Subcutaneous abdominal adipose tissue (tissue), 5 donors: ENCODE results near the gene MAGEA9B.
A peak's percentile ranks its signal among the peaks of the same experiment; 100 is the strongest.
"Not testable (repeated sequence)": the region's sequence is repeated elsewhere in the genome, so short reads cannot be mapped to it uniquely, and the experiment has no call there.

Source experiments
- H3K27ac ChIP-seq: one replicate; pipeline ENCODE4 v1.7.0; 2013; ENCODE audit warnings: low read depth, mild to moderate bottlenecking, inconsistent platforms, low read length, moderate library complexity
- H3K27me3 ChIP-seq, 5 donors: one replicate each; pipeline ENCODE4 v1.7.0; 2013; ENCODE audit warnings: low read length in 5 of 5, inconsistent platforms in 1 of 5; ENCODE audit not compliant: control insufficient read depth in 5 of 5, insufficient read depth in 4 of 5
- H3K36me3 ChIP-seq, 5 donors: one replicate each; pipeline ENCODE4 v1.7.0; 2013; ENCODE audit warnings: low read length in 5 of 5; ENCODE audit not compliant: control insufficient read depth in 5 of 5, insufficient read depth in 5 of 5
- H3K4me1 ChIP-seq, 5 donors: one replicate each; pipeline ENCODE4 v1.7.0; 2013; ENCODE audit warnings: low read length in 5 of 5, mild to moderate bottlenecking in 3 of 5, moderate library complexity in 1 of 5; ENCODE audit not compliant: control insufficient read depth in 5 of 5, insufficient read depth in 5 of 5
- H3K4me3 ChIP-seq, 5 donors: one replicate each; pipeline ENCODE4 v1.7.0; 2013; ENCODE audit warnings: low read length in 5 of 5, low read depth in 1 of 5
- H3K9ac ChIP-seq, 5 donors: one replicate each; pipeline ENCODE4 v1.7.0; 2013; ENCODE audit warnings: low read length in 5 of 5, mild to moderate bottlenecking in 4 of 5, moderate library complexity in 3 of 5
- H3K9me3 ChIP-seq, 5 donors: one replicate each; pipeline ENCODE4 v1.7.0; 2013; ENCODE audit warnings: low read length in 5 of 5; ENCODE audit not compliant: control insufficient read depth in 5 of 5
- donor health status: healthy.
- donor health status: healthy.
- donor health status: healthy.
- donor health status: healthy.
- donor health status: healthy.

MAGEA9B gene, protein sequence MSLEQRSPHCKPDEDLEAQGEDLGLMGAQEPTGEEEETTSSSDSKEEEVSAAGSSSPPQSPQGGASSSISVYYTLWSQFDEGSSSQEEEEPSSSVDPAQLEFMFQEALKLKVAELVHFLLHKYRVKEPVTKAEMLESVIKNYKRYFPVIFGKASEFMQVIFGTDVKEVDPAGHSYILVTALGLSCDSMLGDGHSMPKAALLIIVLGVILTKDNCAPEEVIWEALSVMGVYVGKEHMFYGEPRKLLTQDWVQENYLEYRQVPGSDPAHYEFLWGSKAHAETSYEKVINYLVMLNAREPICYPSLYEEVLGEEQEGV

DNA sequence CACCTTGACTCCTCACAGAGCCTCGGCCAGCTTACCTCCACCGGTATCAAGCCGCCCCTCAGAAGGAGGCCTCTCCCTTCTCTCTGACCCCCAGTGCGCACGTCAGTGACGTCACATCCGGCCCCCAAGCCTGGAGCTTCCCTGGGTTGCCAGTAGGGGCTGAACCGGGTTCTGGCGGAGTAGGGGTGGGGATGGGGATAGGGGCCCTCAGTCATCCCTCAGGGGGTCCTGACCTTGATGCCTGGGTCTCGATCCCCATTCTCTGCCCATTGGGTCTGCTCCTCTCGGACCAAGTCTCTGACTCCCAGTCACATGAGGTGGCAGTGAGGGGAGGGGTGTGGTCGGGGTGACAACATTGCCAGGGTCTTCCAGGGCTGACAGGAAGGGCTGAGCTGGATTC is at the start of gene MAGEA9B:
TSS of gene MAGEA9B (minus strand) at position 101 of the 400 bp plus-strand sequence. CDS start 4,280 bp downstream, outside the sequence.
- not testable (repeated sequence) for H3K27ac ChIP-seq, H3K4me1 ChIP-seq, H3K4me3 ChIP-seq, H3K27me3 ChIP-seq, H3K9me3 ChIP-seq, H3K36me3 ChIP-seq, H3K9ac ChIP-seq

DNA sequence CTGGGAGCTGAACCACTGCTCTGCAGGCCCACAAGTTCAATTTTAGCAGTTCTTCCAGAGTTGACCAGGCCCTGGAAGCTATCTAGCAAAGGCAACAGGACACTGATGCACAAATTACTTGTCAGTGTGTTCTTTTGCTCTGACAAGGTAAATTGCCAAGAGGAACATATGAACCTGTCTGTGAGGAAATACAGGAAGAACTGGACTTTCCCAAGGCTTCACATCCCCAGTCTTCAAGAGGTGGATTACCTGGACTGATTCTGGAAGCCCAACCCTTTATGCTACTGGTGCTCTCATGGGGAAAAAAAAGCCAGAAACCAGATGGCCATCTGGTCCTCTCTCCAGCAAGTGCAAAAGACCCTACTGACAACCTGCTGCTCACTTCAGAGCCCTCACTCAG is 46.3 kb upstream of the MAGEA9B start:
- peaks cover 0 to 6% (median 0%) of the 10 kb centered on the region in 5 donors for H3K9me3 ChIP-seq
- no peak overlapping the region for H3K9ac ChIP-seq
- H3K4me1 ChIP-seq, result peaks cover 0 to 20% (median 13%) of the 10 kb centered on the region in 5 donors
- H3K27me3 ChIP-seq, result peaks cover 0 to 14% (median 0%) of the 10 kb centered on the region in 5 donors
- no peak overlapping the region for H3K4me3 ChIP-seq
- H3K27ac ChIP-seq, result no peak overlapping the region
- H3K36me3 ChIP-seq, result no peaks in the 10 kb centered on the region

DNA sequence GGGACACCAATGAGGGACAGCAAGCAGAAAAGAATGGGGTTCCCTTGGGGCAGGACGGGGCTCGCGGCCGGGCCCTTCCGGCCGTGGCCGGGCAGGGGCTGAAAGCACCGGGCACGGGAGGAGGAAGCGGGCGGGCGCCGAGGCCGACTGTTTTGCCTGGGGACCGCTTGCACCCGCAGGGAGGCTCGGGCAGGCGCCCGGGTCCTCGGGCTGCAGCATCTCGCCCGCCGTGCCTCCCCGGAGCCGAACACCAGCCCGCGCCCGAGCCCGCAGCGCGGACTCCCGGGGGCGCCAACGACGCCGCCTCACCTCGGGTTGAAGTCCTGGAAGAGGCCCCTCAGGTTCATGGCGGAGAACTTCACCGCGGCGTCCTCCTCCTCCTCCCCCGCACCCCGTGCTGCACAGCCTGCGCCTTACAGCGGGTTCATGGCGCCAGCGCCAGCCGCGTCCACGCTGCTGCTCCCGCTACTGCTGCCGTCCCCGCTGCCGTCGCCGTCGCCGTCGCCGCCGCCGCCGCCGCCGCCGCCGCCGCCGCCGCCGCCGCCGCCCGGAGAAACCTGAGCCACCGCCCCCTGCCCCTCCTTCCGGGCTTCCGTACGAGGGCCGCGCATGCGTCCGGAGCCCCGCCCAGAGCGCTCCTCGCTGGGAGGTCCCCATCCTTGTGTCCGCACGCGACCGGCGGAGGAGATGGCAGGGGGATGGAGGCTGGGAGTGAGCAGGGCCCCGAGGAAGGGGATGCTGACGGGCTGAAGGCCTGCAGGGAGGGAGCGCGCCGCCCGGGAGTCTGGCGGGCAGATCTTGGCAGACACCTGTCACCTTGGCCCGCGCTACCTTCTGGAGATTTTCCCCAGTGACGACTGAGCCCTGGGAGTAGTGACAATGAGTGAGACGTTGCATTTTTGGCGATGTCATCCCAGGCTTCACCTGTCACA is 44.2 kb upstream of the MAGEA9B start, which contains the start of gene TMEM185A:
TSS of gene TMEM185A (minus strand) at position 559 of the 932 bp plus-strand sequence. CDS start at position 347, 212 bp downstream.
- Histone ChIP-seq H3K4me3 (peak within 1 kb of the TSS; percentile 59 to 75 (median 67)), H3K36me3 (no peaks in the 10 kb centered on the region), H3K9me3 (peaks cover 0 to 2% (median 0%) of the 10 kb centered on the region in 5 donors), H3K27ac (peak within 1 kb of the TSS; percentile 49), H3K27me3 (peaks cover 0 to 14% (median 0%) of the 10 kb centered on the region in 5 donors), H3K4me1 (peaks cover 0 to 20% (median 13%) of the 10 kb centered on the region in 5 donors), H3K9ac (peak within 1 kb of the TSS in 4 of 5 donors; percentile 21 to 60 (median 43))

DNA sequence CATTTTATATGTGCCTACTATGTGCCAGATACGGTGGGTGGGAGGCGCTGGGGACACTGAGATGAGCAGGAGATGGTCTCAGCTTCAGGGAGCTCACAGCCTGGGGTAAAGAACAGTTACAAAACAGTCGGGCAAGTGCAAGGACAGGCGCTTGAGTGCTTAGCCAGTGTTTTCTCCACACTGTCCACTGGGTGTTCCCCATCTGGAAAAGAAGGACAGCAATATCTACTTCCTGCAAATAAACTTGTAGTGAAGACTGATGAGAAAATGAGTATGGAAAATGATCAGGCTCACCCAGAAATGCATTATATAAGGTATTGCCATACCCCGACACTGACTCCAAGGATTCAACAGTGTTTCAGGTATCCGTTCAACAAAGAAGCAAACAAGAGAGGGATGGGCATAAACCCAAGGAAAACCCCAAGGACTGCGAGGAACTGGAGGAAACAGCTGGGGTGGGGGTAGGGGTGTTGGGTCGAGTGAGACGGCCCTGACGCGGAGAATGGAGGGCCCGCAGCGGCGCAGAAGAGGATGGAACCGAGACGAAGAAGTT is 43.5 kb upstream of the MAGEA9B start:
- H3K27me3 ChIP-seq, result peaks cover 0 to 14% (median 0%) of the 10 kb centered on the region in 5 donors
- no peaks in the 10 kb centered on the region for H3K36me3 ChIP-seq
- peak overlapping the region; percentile 49 for H3K27ac ChIP-seq
- H3K4me3 ChIP-seq, result peak overlapping the region; percentile 59 to 75 (median 67)
- peaks cover 0 to 2% (median 0%) of the 10 kb centered on the region in 5 donors for H3K9me3 ChIP-seq
- H3K9ac ChIP-seq, result peak overlapping the region in 4 of 5 donors; percentile 21 to 60 (median 43)
- peaks cover 0 to 20% (median 13%) of the 10 kb centered on the region in 5 donors for H3K4me1 ChIP-seq

DNA sequence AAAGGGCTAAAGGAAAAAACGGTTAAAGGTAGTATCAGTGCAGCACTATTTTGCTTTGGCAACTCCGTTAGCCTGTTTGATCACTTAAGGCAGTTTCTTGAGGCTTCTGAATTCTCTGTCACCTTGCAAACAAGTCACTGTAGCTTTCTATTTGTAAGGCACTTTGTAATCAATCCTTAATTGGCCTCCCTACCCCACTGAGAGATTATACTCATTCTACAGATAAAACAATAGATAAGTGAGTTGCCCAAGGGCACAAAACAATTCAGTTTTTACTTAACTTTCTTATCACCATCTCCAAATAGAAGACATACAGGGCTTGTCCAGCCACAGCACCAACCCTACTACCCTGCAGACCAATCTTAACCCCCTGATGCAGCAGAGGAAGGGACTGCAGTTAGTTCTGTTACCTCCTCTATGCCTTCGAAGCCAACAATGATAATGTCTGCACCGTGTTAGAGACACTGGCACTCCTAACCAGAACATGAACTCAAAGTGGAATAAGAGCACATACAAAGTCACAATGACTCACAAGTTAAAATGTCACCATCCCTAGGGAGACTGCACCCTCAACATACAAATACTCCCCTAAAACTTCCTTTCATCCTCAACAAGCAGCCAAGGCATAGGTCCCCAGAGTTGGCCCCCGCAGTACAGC is 42.6 kb upstream of the MAGEA9B start:
- peaks cover 0 to 20% (median 13%) of the 10 kb centered on the region in 5 donors for H3K4me1 ChIP-seq
- peak overlapping the region in 1 of 5 donors; percentile 21 for H3K9ac ChIP-seq

DNA sequence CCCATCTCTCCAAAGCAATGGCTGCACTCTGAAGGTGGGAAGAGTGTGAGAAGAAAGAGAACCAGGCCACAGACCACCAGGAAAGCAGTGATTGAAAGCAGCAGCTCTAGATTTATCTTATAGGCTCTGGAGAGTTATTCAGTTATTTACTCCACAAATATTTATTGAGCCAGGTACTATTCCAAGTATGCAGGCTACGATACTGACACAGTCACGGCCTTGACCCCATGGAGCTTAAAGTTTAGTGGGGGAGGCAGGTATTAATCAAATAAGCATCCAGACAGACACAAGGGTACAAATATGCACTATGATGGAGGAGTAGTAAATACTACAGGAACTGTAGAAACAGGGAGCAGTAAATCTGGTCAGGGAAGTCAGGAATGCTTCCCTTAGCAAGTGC is 41.5 kb upstream of the MAGEA9B start:
- Histone ChIP-seq H3K27ac (no peak overlapping the region), H3K4me3 (no peak overlapping the region), H3K9me3 (peaks cover 0 to 2% (median 0%) of the 10 kb centered on the region in 5 donors)

More for the DNA sequence above, 42.6 kb upstream of the MAGEA9B start:
- Histone ChIP-seq H3K36me3 (no peaks in the 10 kb centered on the region), H3K27me3 (peaks cover 0 to 9% (median 0%) of the 10 kb centered on the region in 5 donors), H3K4me3 (peak overlapping the region in 4 of 5 donors; percentile 1 to 75 (median 63)), H3K27ac (no peak overlapping the region), H3K9me3 (peaks cover 0 to 2% (median 0%) of the 10 kb centered on the region in 5 donors)

DNA sequence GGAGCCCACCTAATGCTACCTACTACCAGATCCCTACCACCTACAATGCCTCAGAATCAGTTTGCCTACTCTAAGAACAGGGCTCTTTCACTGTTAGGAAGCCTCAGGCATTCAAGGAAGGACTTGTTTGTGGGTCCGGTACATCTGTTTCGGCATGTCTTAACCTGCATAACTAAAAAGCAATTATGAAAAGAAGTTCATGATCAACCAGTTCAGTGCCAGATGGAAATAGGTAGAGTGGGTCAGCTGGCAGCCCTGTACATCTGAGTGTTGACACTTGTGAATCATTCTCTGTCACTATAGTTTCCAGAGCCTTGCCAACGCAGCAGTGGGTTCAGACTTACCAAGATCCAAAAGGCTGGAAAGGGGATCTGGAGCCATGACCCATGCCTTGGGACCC is 41.0 kb upstream of the MAGEA9B start:
- no peak overlapping the region for H3K27ac ChIP-seq
- H3K27me3 ChIP-seq, result no peaks in the 10 kb centered on the region
- peaks cover 0 to 2% (median 0%) of the 10 kb centered on the region in 5 donors for H3K9me3 ChIP-seq
- H3K9ac ChIP-seq, result no peak overlapping the region
- no peak overlapping the region for H3K4me3 ChIP-seq
- no peaks in the 10 kb centered on the region for H3K36me3 ChIP-seq
- peaks cover 0 to 20% (median 13%) of the 10 kb centered on the region in 5 donors for H3K4me1 ChIP-seq

More for the DNA sequence above, 41.5 kb upstream of the MAGEA9B start:
- H3K27me3 ChIP-seq, result peaks cover 0 to 5% (median 0%) of the 10 kb centered on the region in 5 donors
- peaks cover 0 to 20% (median 13%) of the 10 kb centered on the region in 5 donors for H3K4me1 ChIP-seq
- H3K9ac ChIP-seq, result no peak overlapping the region
- H3K36me3 ChIP-seq, result no peaks in the 10 kb centered on the region

DNA sequence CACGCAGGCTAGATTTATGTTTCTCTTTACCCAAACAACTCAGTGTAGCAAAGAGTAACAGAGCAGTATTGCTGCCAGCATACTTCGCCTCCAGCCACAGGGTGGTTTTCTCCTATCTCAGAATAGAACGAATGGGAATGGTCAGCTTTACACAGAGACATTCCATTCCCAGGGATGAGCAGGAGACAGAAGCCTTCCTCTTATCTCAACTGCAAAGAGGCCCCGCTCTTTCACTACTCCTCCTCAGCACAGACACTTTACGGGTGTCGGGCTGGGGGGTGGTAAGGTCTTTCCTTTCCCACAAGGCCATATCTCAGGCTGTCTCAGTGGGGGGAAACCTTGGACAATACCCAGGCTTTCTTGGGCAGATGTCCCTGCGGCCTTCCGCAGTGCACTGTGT is 39.6 kb upstream of the MAGEA9B start:
- peaks cover 0 to 15% (median 9%) of the 10 kb centered on the region in 5 donors for H3K4me1 ChIP-seq
- H3K27me3 ChIP-seq, H3K9ac ChIP-seq, H3K36me3 ChIP-seq, H3K4me3 ChIP-seq, H3K9me3 ChIP-seq, H3K27ac ChIP-seq: not testable (repeated sequence)

DNA sequence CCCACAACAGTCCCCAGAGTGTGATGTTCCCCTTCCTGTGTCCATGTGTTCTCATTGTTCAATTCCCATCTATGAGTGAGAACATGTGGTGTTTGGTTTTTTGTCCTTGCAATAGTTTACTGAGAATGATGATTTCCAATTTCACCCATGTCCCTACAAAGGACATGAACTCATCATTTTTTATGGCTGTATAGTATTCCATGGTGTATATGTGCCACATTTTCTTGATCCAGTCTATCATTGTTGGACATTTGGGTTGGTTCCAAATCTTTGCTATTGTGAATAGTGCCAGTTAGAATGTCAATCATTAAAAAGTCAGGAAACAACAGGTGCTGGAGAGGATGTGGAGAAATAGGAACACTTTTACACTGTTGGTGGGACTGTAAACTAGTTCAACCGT is 32.4 kb upstream of the MAGEA9B start:
- H3K9ac ChIP-seq, H3K27me3 ChIP-seq, H3K27ac ChIP-seq, H3K4me3 ChIP-seq, H3K36me3 ChIP-seq, H3K4me1 ChIP-seq, H3K9me3 ChIP-seq: not testable (repeated sequence)
